B cell (primary cell): ENCODE data around the gene EXD1. TPM values are rescaled to one million over a fixed set of nuclear protein-coding genes. Genes with fewer than 3 reads are reported as not detected.
A peak's percentile ranks its signal among the peaks of the same experiment; 100 is the strongest.

Experiments used
- ATAC-seq: fragments of 200-7000 bp; cut with Tn5 transposase; one replicate; pipeline ENCODE4 v1.10.0; 2021; ENCODE audit warnings: low read depth, mild to moderate bottlenecking, moderate number of reproducible peaks, moderate library complexity
- CTCF ChIA-PET: fragments of 350-600 bp; sonication (Branson Sonifier 250); formaldehyde crosslinking; loops from one replicate; lab custom pipeline; 2021; ENCODE audit warnings: antibody characterized with exemption, inconsistent platforms; lab: Charles Lee
- POLR2A ChIA-PET: fragments of 350-600 bp; sonication (Branson Sonifier 250); formaldehyde crosslinking; loops from one replicate; lab custom pipeline; 2021; ENCODE audit warnings: antibody characterized with exemption; lab: Charles Lee
- DNase-seq: peaks from one replicate; pipeline ENCODE4 v3.0.0; 2013
- H2AFZ ChIP-seq: 2 replicates; pipeline ENCODE4 v1.6.1; 2012; ENCODE audit warnings: mild to moderate bottlenecking, low read depth, low read length; ENCODE audit not compliant: insufficient read depth, poor library complexity, severe bottlenecking
- H3K27ac ChIP-seq, 2 donors: 1 replicate in 1 of 2; 2 replicates in 1 of 2; pipeline ENCODE4 v1.5.1; 2012 to 2013; ENCODE audit warnings: low read length in 2 of 2, mild to moderate bottlenecking in 2 of 2, moderate library complexity in 1 of 2
- H3K27me3 ChIP-seq, 4 experiments: fragments of 200-600 bp in 1 of 4; sonication (generic) in 1 of 4; replicated peaks in 1 of 4; 1 replicate in 2 of 4; 2 replicates in 2 of 4; pipeline versions ENCODE4 v1.6.1 to v1.7.0; 2013 to 2016; ENCODE audit warnings: low read length in 3 of 4, mild to moderate bottlenecking in 2 of 4, mixed read lengths in 1 of 4, moderate library complexity in 1 of 4; ENCODE audit not compliant: insufficient read depth in 4 of 4, control insufficient read depth in 3 of 4; ENCODE audit errors: control extremely low read depth in 1 of 4
- H3K36me3 ChIP-seq, 2 experiments: replicated peaks in 1 of 2; 1 replicate in 1 of 2; 2 replicates in 1 of 2; pipeline versions ENCODE4 v1.6.1 to v1.7.1; 2013; ENCODE audit warnings: low read length in 1 of 2; ENCODE audit not compliant: insufficient read depth in 2 of 2, control insufficient read depth in 1 of 2; ENCODE audit errors: control extremely low read depth in 1 of 2, extremely low read depth in 1 of 2
- H3K4me1 ChIP-seq, 2 donors: fragments of 200-600 bp in 1 of 2; sonication (generic) in 1 of 2; 1 replicate in 1 of 2; 2 replicates in 1 of 2; pipeline versions ENCODE4 v1.5.1 to v1.6.1; 2013 to 2017; ENCODE audit warnings: low read length in 2 of 2; ENCODE audit not compliant: control insufficient read depth in 2 of 2, insufficient read depth in 2 of 2
- H3K4me2 ChIP-seq: replicated peaks from 2 replicates; pipeline ENCODE3; 2012; ENCODE audit warnings: mild to moderate bottlenecking, low read depth, low read length; ENCODE audit not compliant: poor library complexity, severe bottlenecking
- H3K4me3 ChIP-seq, 5 experiments: fragments of 200-600 bp in 1 of 5; sonication (generic) in 1 of 5; 1 replicate in 3 of 5; 2 replicates in 2 of 5; pipeline versions ENCODE4 v1.5.1 to v1.7.0; 2011 to 2016; ENCODE audit warnings: low read length in 4 of 5, mild to moderate bottlenecking in 4 of 5, low read depth in 2 of 5, control low read depth in 1 of 5, moderate library complexity in 1 of 5; ENCODE audit not compliant: insufficient read depth in 1 of 5; ENCODE audit errors: control extremely low read depth in 1 of 5, extremely low read depth in 1 of 5
- H3K79me2 ChIP-seq: fragments of 200-600 bp; sonication (generic); one replicate; pipeline ENCODE4 v1.6.0; 2016; ENCODE audit warnings: low read length; ENCODE audit not compliant: control insufficient read depth, insufficient read depth
- H3K9ac ChIP-seq: fragments of 200-600 bp; sonication (generic); 2 replicates; pipeline ENCODE4 v1.6.1; 2017; ENCODE audit warnings: mild to moderate bottlenecking, low read length, moderate library complexity
- H3K9me3 ChIP-seq, 3 donors: one replicate each; pipeline versions ENCODE4 v1.6.1 to v1.7.1; 2013; ENCODE audit warnings: low read length in 2 of 3; ENCODE audit not compliant: control insufficient read depth in 2 of 3, insufficient read depth in 1 of 3; ENCODE audit errors: control extremely low read depth in 1 of 3
- H4K20me1 ChIP-seq: 2 replicates; pipeline ENCODE4 v1.6.0; 2012; ENCODE audit warnings: mild to moderate bottlenecking, low read length; ENCODE audit not compliant: insufficient read depth, control insufficient read depth, poor library complexity, severe bottlenecking
- H3K27ac Mint-ChIP-seq: one replicate; pipeline ENCODE4 v1.8.0; 2021; ENCODE audit warnings: mixed read lengths
- H3K27me3 Mint-ChIP-seq: one replicate; pipeline ENCODE4 v1.8.0; 2021; ENCODE audit warnings: mixed read lengths
- H3K4me1 Mint-ChIP-seq: one replicate; pipeline ENCODE4 v1.8.0; 2021; ENCODE audit warnings: mixed read lengths
- H3K4me3 Mint-ChIP-seq: one replicate; pipeline ENCODE4 v1.8.0; 2021; ENCODE audit warnings: mixed read lengths
- H3K9me3 Mint-ChIP-seq: one replicate; pipeline ENCODE4 v1.8.0; 2022; ENCODE audit warnings: mixed read lengths; ENCODE audit not compliant: insufficient read depth
- CTCF ChIP-seq: fragments of 200-600 bp; IDR thresholded peaks from one replicate; pipeline ENCODE4 v1.8.0; 2022; ENCODE audit warnings: antibody characterized with exemption, mild to moderate bottlenecking
- EZH2 ChIP-seq: IDR thresholded peaks from 2 replicates; pipeline ENCODE4 v1.6.1; 2012; ENCODE audit warnings: borderline replicate concordance, low read depth, mild to moderate bottlenecking, moderate library complexity, low read length; ENCODE audit not compliant: insufficient read depth, poor library complexity, severe bottlenecking
- WGBS: methylation state at CpG from one replicate; pipeline ENCODE4 v1.1.5; 2013; ENCODE audit warnings: missing lambda C conversion rate; ENCODE audit not compliant: insufficient coverage; 5-methylcytosine and 5-hydroxymethylcytosine counted together
- intact Hi-C: fragments of 100-400 bp; cut with micrococcal nuclease; formaldehyde crosslinking; loops from one replicate; pipeline ENCODE4 v1.10.0; 2022
- polyA plus RNA-seq: library from polyadenylated mRNA; depleted of rRNA; stranded (reverse); fragments of >200 nt; gene quantifications from 2 replicates; pipeline ENCODE4 v1.2.3, GENCODE V29; 2012
- total RNA-seq, 2 donors: library from RNA; stranded (reverse); fragments of 120-200 nt in 1 of 2; gene quantifications; 1 replicate in 1 of 2; 2 replicates in 1 of 2; pipeline versions ENCODE4 v1.2.3 to v1.2.4, GENCODE V29; 2013 to 2022

The EXD1 gene
- total and polyA plus RNA-seq, 2 donors (not counting 1 experiment from before 2014, with no cell fraction given) = not detected

- Mint-ChIP-seq H3K4me1 (peaks cover 28% of the 10 kb centered on the region), H3K27ac (no peak overlapping the region), H3K9me3 (no peaks in the 10 kb centered on the region), H3K4me3 (no peak overlapping the region), H3K27me3 (no peaks in the 10 kb centered on the region)
- no peaks in the 10 kb centered on the region for H3K9me3 ChIP-seq
- no peak overlapping the region for H2AFZ ChIP-seq
- POLR2A ChIA-PET = no interaction called here
- H3K27me3 ChIP-seq = no peaks in the 10 kb centered on the region
- H3K27ac ChIP-seq = no peak overlapping the region
- CTCF ChIA-PET = no interaction called here
- peaks cover 26 to 37% of the 10 kb centered on the region in 2 donors for H3K4me1 ChIP-seq
- H3K4me2 ChIP-seq = no peak overlapping the region
- WGBS = 88% methylated on average over 2 of the region's 3 CpGs
- TF ChIP-seq CTCF (no peak), EZH2 (no peak)
- no peaks in the 10 kb centered on the region for H3K36me3 ChIP-seq
- H3K79me2 ChIP-seq = no peaks in the 10 kb centered on the region
- no peak overlapping the region for H3K4me3 ChIP-seq
- DNase-seq = no peak
- no peaks in the 10 kb centered on the region for H4K20me1 ChIP-seq
- no peak overlapping the region for H3K9ac ChIP-seq
- intact Hi-C loops = no loop called here
- ATAC-seq = no peak
These were observed 25.5 kb upstream of the EXD1 start for GRCh38 chr15:41256103-41256502.

GRCh38 chr15:41254560-41254959 is 24.0 kb upstream of the EXD1 start:
- no peaks in the 10 kb centered on the region for H3K27me3 Mint-ChIP-seq
- Histone ChIP-seq H3K9me3 (no peaks in the 10 kb centered on the region), H3K27ac (no peak overlapping the region), H3K27me3 (no peaks in the 10 kb centered on the region), H3K4me2 (peak overlapping the region; percentile 31), H3K9ac (peak overlapping the region; percentile 9), H3K36me3 (no peaks in the 10 kb centered on the region), H2AFZ (no peak overlapping the region), H3K4me3 (no peak overlapping the region), H4K20me1 (no peaks in the 10 kb centered on the region), H3K4me1 (peaks cover 18 to 27% of the 10 kb centered on the region in 2 donors), H3K79me2 (no peaks in the 10 kb centered on the region)
- intact Hi-C loops = no loop called here
- TF ChIP-seq EZH2 (no peak), CTCF (no peak)
- CTCF ChIA-PET = interaction anchor here (1.8 kb wide), 1 partner anchor 350 kb away, joined by 4 read pairs; no protein-coding TSS in a partner anchor
- H3K4me1 Mint-ChIP-seq = peaks cover 24% of the 10 kb centered on the region
- no peak for DNase-seq
- no CpG with 5 or more reads among the region's 4 CpGs for WGBS
- H3K9me3 Mint-ChIP-seq = no peaks in the 10 kb centered on the region
- H3K27ac Mint-ChIP-seq = no peak overlapping the region
- peak overlapping the region; percentile 40 for H3K4me3 Mint-ChIP-seq
- POLR2A ChIA-PET = no interaction called here
- ATAC-seq = no peak
